Subcutaneous abdominal adipose tissue (tissue), 5 donors: ENCODE data around the gene COA1.
"Not testable (repeated sequence)": the region's sequence is repeated elsewhere in the genome, so short reads cannot be mapped to it uniquely, and the experiment has no call there.

Experiments
- H3K27ac ChIP-seq: one replicate; pipeline ENCODE4 v1.7.0; 2013; ENCODE audit warnings: low read depth, mild to moderate bottlenecking, inconsistent platforms, low read length, moderate library complexity
- H3K27me3 ChIP-seq, 5 donors: one replicate each; pipeline ENCODE4 v1.7.0; 2013; ENCODE audit warnings: low read length in 5 of 5, inconsistent platforms in 1 of 5; ENCODE audit not compliant: control insufficient read depth in 5 of 5, insufficient read depth in 4 of 5
- H3K36me3 ChIP-seq, 5 donors: one replicate each; pipeline ENCODE4 v1.7.0; 2013; ENCODE audit warnings: low read length in 5 of 5; ENCODE audit not compliant: control insufficient read depth in 5 of 5, insufficient read depth in 5 of 5
- H3K4me1 ChIP-seq, 5 donors: one replicate each; pipeline ENCODE4 v1.7.0; 2013; ENCODE audit warnings: low read length in 5 of 5, mild to moderate bottlenecking in 3 of 5, moderate library complexity in 1 of 5; ENCODE audit not compliant: control insufficient read depth in 5 of 5, insufficient read depth in 5 of 5
- H3K4me3 ChIP-seq, 5 donors: one replicate each; pipeline ENCODE4 v1.7.0; 2013; ENCODE audit warnings: low read length in 5 of 5, low read depth in 1 of 5
- H3K9ac ChIP-seq, 5 donors: one replicate each; pipeline ENCODE4 v1.7.0; 2013; ENCODE audit warnings: low read length in 5 of 5, mild to moderate bottlenecking in 4 of 5, moderate library complexity in 3 of 5
- H3K9me3 ChIP-seq, 5 donors: one replicate each; pipeline ENCODE4 v1.7.0; 2013; ENCODE audit warnings: low read length in 5 of 5; ENCODE audit not compliant: control insufficient read depth in 5 of 5
- donor health status: healthy.
- donor health status: healthy.
- donor health status: healthy.
- donor health status: healthy.
- donor health status: healthy.

The COA1 gene, protein sequence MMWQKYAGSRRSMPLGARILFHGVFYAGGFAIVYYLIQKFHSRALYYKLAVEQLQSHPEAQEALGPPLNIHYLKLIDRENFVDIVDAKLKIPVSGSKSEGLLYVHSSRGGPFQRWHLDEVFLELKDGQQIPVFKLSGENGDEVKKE

DNA sequence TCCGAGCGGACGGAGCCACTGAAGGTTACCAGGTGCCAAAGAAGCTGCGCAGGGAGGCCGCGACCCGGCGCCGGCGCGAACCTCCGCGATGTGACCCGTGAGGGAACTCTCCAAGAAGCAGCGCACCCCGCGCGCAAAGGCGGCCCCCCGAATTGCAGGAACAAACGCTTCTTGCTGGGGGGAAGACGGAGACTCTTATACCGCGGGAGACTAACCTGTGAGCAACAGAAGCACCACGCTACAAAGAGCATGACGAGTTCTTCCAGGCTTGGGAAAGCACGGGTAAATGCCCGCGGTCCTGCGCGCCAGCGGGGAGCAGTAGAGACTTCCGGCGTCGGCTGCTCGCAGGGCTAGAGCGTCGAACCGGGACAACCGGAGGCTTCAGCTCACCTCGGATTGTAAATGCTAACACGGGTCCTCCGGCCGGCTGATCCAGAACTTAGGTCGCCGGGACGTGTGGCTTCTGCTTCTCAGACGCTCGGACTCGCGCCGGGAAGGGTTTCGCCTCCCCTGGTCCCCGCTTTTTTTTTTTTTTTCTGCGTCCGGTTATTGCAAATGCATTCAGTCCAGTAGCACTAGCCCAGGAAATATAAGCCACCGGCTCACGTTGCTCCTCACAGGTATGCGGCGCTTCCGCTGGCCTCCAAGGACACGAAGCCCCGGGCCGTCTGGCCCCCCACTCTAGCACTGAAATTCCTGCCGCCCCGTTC lies at the start of gene COA1:
COA1 (minus strand) TSS at position 310 of the 710 bp plus-strand sequence. CDS start 80,909 bp downstream, outside the sequence.
- Histone ChIP-seq H3K4me1 (peaks cover 0 to 25% (median 20%) of the 10 kb centered on the region in 5 donors), H3K9me3 (no peaks in the 10 kb centered on the region), H3K36me3 (no peaks in the 10 kb centered on the region), H3K27ac (peak within 1 kb of the TSS; percentile 86), H3K27me3 (no peaks in the 10 kb centered on the region), H3K9ac (peak within 1 kb of the TSS; percentile 32 to 99 (median 81)), H3K4me3 (peak within 1 kb of the TSS; percentile 82 to 96 (median 89))

DNA sequence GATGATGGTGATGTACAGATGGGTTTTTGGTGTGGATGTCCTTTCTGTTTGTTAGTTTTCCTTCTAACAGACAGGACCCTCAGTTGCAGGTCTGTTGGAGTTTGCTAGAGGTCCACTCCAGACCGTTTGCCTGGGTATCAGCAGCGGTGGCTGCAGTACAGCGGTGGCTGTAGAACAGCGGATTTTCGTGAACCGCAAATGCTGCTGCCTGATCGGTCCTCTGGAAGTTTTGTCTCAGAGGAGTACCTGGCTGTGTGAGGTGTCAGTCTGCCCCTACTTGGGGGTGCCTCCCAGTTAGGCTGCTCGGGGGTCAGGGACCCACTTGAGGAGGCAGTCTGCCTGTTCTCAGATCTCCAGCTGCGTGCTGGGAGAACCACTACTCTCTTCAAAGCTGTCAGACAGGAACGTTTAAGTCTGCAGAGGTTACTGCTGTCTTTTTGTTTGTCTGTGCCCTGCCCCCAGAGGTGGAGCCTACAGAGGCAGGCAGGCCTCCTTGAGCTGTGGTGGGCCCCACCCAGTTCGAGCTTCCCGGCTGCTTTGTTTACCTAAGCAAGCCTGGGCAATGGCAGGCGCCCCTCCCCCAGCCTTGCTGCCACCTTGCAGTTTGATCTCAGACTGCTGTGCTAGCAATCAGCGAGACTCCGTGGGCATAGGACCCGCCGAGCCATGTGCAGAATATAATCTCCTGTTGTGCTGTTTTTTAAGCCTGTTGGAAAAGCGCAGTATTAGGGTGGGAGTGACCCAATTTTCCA lies 49.1 kb upstream of the COA1 start:
- H3K27ac ChIP-seq, H3K4me3 ChIP-seq, H3K9me3 ChIP-seq, H3K27me3 ChIP-seq, H3K36me3 ChIP-seq, H3K9ac ChIP-seq: not testable (repeated sequence)
- peaks cover 0 to 17% (median 15%) of the 10 kb centered on the region in 5 donors for H3K4me1 ChIP-seq

DNA sequence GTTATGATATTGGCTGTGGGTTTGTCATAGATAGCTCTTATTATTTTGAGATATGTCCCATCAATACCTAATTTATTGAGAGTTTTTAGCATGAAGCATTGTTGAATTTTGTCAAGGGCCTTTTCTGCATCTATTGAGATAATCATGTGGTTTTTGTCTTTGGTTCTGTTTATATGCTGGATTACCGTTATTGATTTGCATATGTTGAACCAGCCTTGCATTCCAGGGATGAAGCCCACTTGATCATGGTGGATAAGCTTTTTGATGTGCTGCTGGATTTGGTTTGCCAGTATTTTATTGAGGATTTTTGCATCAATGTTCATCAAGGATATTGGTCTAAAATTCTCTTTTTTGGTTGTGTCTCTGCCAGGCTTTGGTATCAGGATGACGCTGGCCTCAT lies 45.9 kb upstream of the COA1 start:
- H3K27me3 ChIP-seq, H3K4me1 ChIP-seq, H3K4me3 ChIP-seq, H3K9me3 ChIP-seq, H3K27ac ChIP-seq, H3K9ac ChIP-seq: not testable (repeated sequence)
- H3K36me3 ChIP-seq = peaks cover 0 to 26% (median 21%) of the 10 kb centered on the region in 5 donors

DNA sequence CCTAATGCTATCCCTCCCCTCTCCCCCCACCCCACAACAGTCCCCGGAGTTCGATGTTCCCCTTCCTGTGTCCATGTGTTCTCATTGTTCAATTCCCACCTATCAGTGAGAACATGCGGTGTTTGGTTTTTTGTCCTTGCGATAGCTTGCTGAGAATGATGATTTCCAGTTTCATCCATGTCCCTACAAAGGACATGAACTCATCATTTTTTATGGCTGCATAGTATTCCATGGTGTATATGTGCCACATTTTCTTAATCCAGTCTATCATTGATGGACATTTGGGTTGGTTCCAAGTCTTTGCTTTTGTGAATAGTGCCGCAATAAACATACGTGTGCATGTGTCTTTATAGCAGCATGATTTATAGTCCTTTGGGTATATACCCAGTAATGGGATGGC lies 43.9 kb upstream of the COA1 start:
- H3K27ac ChIP-seq, H3K9me3 ChIP-seq, H3K4me3 ChIP-seq, H3K4me1 ChIP-seq, H3K9ac ChIP-seq, H3K27me3 ChIP-seq: not testable (repeated sequence)
- H3K36me3 ChIP-seq = peaks cover 0 to 22% (median 18%) of the 10 kb centered on the region in 5 donors

DNA sequence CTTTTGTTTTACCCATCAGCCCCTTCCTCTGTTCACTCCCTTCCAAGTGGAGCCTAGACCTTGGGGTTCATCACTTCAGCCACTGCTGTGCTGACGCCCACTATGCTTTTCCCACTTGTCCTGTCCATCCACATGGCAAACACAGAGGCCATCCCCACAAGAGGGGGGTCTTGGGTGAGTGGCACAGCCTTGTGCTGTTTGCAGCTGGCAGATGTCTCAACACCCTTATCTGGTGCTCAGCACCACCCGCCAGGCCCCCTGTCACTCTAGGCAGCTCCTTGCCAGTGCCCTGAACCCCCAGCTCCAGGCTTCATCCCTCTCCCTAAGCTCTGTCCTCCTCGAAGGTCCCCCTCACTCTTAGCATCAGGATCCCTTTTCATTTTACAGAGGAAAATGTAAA lies 42.2 kb upstream of the COA1 start:
- Histone ChIP-seq H3K9me3 (no peaks in the 10 kb centered on the region), H3K27ac (no peak overlapping the region), H3K36me3 (peaks cover 0 to 22% (median 18%) of the 10 kb centered on the region in 5 donors), H3K4me3 (no peak overlapping the region), H3K27me3 (no peaks in the 10 kb centered on the region), H3K9ac (no peak overlapping the region), H3K4me1 (peaks cover 0 to 10% (median 0%) of the 10 kb centered on the region in 5 donors)

DNA sequence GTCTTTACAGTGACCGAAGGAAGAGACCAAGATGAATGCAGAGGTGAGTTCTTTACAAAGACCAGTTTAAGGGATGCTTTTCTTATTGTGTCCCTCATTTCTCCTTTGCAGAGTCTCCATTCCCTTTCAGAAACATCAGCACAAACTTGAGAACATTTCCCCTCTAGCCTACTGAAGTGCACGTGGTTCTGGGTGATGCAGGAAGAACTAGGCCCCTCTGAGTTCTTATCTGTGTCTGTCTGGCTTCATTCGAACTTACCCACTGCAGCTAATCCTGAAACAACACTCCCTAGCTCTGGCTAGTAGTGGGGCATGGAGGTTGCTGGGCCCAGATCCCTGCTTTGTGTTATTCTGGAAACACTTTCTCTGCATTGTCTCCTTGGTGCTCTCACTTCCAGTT lies 41.8 kb upstream of the COA1 start:
- no peak overlapping the region for H3K4me3 ChIP-seq

DNA sequence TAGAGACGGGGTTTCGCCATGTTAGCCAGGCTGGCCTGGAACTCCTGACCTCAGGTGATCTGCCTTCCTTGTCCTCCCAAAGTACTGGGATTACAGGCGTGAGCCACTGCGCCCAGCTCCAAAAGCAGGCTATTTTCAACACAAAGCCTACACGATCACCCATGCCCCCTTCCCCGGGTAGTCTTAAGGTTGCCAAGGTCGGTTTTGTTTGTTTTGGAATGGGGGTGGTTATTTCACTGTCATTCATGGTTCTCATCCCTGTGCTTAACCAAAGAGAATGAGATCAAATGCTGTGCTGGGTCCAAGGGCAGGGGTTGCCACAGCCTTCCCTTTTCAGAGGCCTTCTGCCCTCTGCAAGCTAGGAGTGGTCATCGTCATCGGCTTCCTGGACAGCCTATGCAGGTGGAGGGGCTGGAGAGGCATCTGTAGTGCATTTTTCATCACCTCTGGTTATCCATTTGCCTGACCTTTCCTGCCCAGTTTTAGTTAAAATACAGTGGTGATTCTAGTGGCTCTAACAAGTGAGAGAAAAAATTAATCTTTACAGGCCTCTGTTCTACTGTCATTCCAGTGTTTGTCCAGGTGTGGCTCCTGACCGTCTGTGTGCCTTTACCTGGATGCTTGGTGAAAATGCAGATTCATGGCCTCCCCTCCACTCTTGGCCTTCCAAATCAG lies 40.6 kb upstream of the COA1 start:
- Histone ChIP-seq H3K36me3 (peaks cover 0 to 22% (median 18%) of the 10 kb centered on the region in 5 donors), H3K4me3 (no peak overlapping the region), H3K9ac (no peak overlapping the region), H3K27me3 (no peaks in the 10 kb centered on the region), H3K9me3 (no peaks in the 10 kb centered on the region), H3K4me1 (peaks cover 0 to 10% (median 2%) of the 10 kb centered on the region in 5 donors), H3K27ac (no peak overlapping the region)

More for the DNA sequence above, 41.8 kb upstream of the COA1 start:
- H3K27me3 ChIP-seq = no peaks in the 10 kb centered on the region
- H3K4me1 ChIP-seq = peaks cover 0 to 10% (median 0%) of the 10 kb centered on the region in 5 donors
- H3K9ac ChIP-seq = no peak overlapping the region
- H3K9me3 ChIP-seq = no peaks in the 10 kb centered on the region
- no peak overlapping the region for H3K27ac ChIP-seq
- peaks cover 0 to 22% (median 18%) of the 10 kb centered on the region in 5 donors for H3K36me3 ChIP-seq

DNA sequence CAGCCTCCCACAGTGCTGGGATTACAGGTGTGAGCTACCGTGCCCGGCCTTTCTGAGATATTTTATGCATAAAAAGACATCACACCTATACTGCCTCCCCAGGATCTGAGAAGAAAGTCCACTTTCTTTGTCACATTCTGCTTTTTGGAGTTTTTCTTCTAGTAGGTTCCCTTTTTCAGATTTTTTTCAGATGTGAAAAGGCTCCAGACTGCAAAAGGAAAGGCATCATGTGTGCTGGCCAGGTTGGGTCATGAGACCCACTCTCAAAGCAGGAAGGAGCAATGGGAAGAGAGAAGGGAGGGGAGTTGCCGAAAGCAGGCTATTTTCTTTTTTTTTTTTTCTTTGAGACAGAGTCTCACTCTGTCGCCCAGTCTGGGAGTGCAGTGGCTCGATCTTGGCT lies 40.0 kb upstream of the COA1 start:
- Histone ChIP-seq H3K9ac (no peak overlapping the region), H3K27ac (no peak overlapping the region), H3K4me3 (no peak overlapping the region), H3K36me3 (peaks cover 0 to 22% (median 18%) of the 10 kb centered on the region in 5 donors), H3K9me3 (no peaks in the 10 kb centered on the region), H3K27me3 (no peaks in the 10 kb centered on the region), H3K4me1 (peaks cover 0 to 16% (median 8%) of the 10 kb centered on the region in 5 donors)

DNA sequence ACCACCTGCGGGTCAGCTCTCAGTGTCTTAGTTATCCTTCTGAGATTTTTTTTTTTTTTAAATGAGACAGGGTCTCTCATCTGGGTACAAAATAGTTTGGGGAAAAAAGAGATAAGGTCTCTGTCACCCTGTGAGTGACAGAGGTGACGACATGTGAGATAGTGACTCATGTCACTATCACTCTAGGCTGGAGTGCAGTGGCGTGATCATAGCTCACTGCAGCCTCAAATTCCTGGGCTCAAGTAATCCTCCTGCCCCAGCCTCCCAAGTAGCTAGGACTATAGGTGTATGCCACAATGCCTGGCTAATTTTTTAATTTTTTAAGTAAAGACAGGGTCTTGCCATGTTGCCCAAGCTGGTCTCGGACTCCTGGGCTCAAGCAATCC lies 39.6 kb upstream of the COA1 start:
- no peak overlapping the region for H3K9ac ChIP-seq
- no peaks in the 10 kb centered on the region for H3K9me3 ChIP-seq
- no peak overlapping the region for H3K4me3 ChIP-seq
- H3K27ac ChIP-seq = no peak overlapping the region
- H3K27me3 ChIP-seq = no peaks in the 10 kb centered on the region
- H3K4me1 ChIP-seq = peaks cover 0 to 19% (median 9%) of the 10 kb centered on the region in 5 donors
- H3K36me3 ChIP-seq = peaks cover 0 to 22% (median 18%) of the 10 kb centered on the region in 5 donors
